ENCODE data around the gene CNR2. TPM values are rescaled to one million over a fixed set of nuclear protein-coding genes. Genes with fewer than 3 reads are reported as not detected.
A peak's percentile ranks its signal among the peaks of the same experiment; 100 is the strongest.

Gene CNR2
- polyA plus RNA-seq, 3 donors: 0.03 to 0.12 (median 0.11) TPM

GRCh38 chr1:23899070-23899469 is 14.1 kb downstream of the CNR2 start:
- Histone ChIP-seq H3K27me3 (ENCODE audit: control insufficient read depth in 2 of 2, insufficient read depth in 2 of 2, low read length in 2 of 2) (peaks cover 11 to 27% of the 10 kb centered on the region in 2 donors), H3K27ac (ENCODE audit: low read depth in 1 of 2, low read length in 2 of 2) (peak overlapping the region in 1 of 2 donors; percentile 11), H2AFZ (ENCODE audit: insufficient read depth, low read depth, low read length, poor library complexity, severe bottlenecking) (no peak overlapping the region), H4K20me1 (ENCODE audit: insufficient read depth, low read length) (no peaks in the 10 kb centered on the region), H3K9me3 (replicated peaks in 1 of 2; ENCODE audit: control insufficient read depth in 1 of 2, insufficient read depth in 1 of 2, low read length in 2 of 2) (no peaks in the 10 kb centered on the region), H3K9ac (ENCODE audit: insufficient read depth, low read length, poor library complexity, severe bottlenecking) (no peak overlapping the region), H3K79me2 (ENCODE audit: insufficient read depth, low read length) (no peaks in the 10 kb centered on the region), H3K36me3 (replicated peaks in 1 of 2; ENCODE audit: control insufficient read depth in 1 of 2, insufficient read depth in 2 of 2, low read length in 2 of 2) (no peaks in the 10 kb centered on the region), H3K4me2 (replicated peaks; ENCODE audit: extremely low read depth, low read length, poor library complexity, severe bottlenecking) (no peak overlapping the region), H3K4me3 (replicated peaks in 1 of 3; ENCODE audit: low read depth in 2 of 3, low read length in 3 of 3) (no peak overlapping the region), H3K4me1 (ENCODE audit: control insufficient read depth in 1 of 2, insufficient read depth in 2 of 2, low read length in 2 of 2) (peaks cover 51 to 55% of the 10 kb centered on the region in 2 donors)
- peak overlapping the region in 2 of 7 donors; percentile 18 to 65 for H3K27ac Mint-ChIP-seq
- DNase-seq: peak; percentile 64 to 87 (median 77)
- peak overlapping the region in 1 of 2 donors; percentile 9 for H3K4me3 Mint-ChIP-seq
- H3K4me1 Mint-ChIP-seq: peaks cover 59% of the 10 kb centered on the region
- intact Hi-C loops (cut with micrococcal nuclease): no loop called here
- H3K9me3 Mint-ChIP-seq: peaks cover 0 to 3% (median 0%) of the 10 kb centered on the region in 7 donors
- TF ChIP-seq CTCF (IDR thresholded peaks at IDR 0.05): no peak
- peaks cover 19 to 21% of the 10 kb centered on the region in 2 donors for H3K36me3 Mint-ChIP-seq
- no CpG with 5 or more reads among the region's 3 CpGs for WGBS (ENCODE audit: insufficient coverage)
- peaks cover 23 to 43% (median 36%) of the 10 kb centered on the region in 3 donors for H3K27me3 Mint-ChIP-seq (ENCODE audit: low read depth in 3 of 3)

- Mint-ChIP-seq H3K27ac (peak overlapping the region; percentile 93 to 98 (median 96)), H3K9me3 (no peaks in the 10 kb centered on the region), H3K36me3 (peaks cover 7 to 12% of the 10 kb centered on the region in 2 donors), H3K4me1 (peaks cover 59% of the 10 kb centered on the region), H3K4me3 (peak overlapping the region in 1 of 2 donors; percentile 57), H3K27me3 (ENCODE audit: low read depth in 3 of 3) (peaks cover 8 to 29% (median 17%) of the 10 kb centered on the region in 3 donors)
- H3K4me3 ChIP-seq (replicated peaks in 1 of 3; ENCODE audit: low read depth in 2 of 3, low read length in 3 of 3): peak overlapping the region in 1 of 3 experiments; percentile 33
- intact Hi-C loops (cut with micrococcal nuclease): no loop called here
- WGBS (ENCODE audit: insufficient coverage): 13% methylated on average over 1 of the region's 6 CpGs
- H4K20me1 ChIP-seq (ENCODE audit: insufficient read depth, low read length): no peaks in the 10 kb centered on the region
- no peaks in the 10 kb centered on the region for H3K36me3 ChIP-seq (replicated peaks in 1 of 2; ENCODE audit: control insufficient read depth in 1 of 2, insufficient read depth in 2 of 2, low read length in 2 of 2)
- no peak overlapping the region for H2AFZ ChIP-seq (ENCODE audit: insufficient read depth, low read depth, low read length, poor library complexity, severe bottlenecking)
- peaks cover 0 to 11% of the 10 kb centered on the region in 2 donors for H3K27me3 ChIP-seq (ENCODE audit: control insufficient read depth in 2 of 2, insufficient read depth in 2 of 2, low read length in 2 of 2)
- no peak for TF ChIP-seq CTCF (IDR thresholded peaks at IDR 0.05)
- DNase-seq: peak; percentile 80 to 90 (median 89)
- peak overlapping the region; percentile 92 to 94 for H3K27ac ChIP-seq (ENCODE audit: low read depth in 1 of 2, low read length in 2 of 2)
- H3K79me2 ChIP-seq (ENCODE audit: insufficient read depth, low read length): no peaks in the 10 kb centered on the region
- peak overlapping the region; percentile 69 for H3K9ac ChIP-seq (ENCODE audit: insufficient read depth, low read length, poor library complexity, severe bottlenecking)
- peak overlapping the region; percentile 24 for H3K4me2 ChIP-seq (replicated peaks; ENCODE audit: extremely low read depth, low read length, poor library complexity, severe bottlenecking)
- H3K4me1 ChIP-seq (ENCODE audit: control insufficient read depth in 1 of 2, insufficient read depth in 2 of 2, low read length in 2 of 2): peaks cover 51 to 54% of the 10 kb centered on the region in 2 donors
- no peaks in the 10 kb centered on the region for H3K9me3 ChIP-seq (replicated peaks in 1 of 2; ENCODE audit: control insufficient read depth in 1 of 2, insufficient read depth in 1 of 2, low read length in 2 of 2)
Observed at GRCh38 chr1:23897083-23897482, 16.1 kb downstream of the CNR2 start.
